GM12864 (cell line): Measurements from ENCODE around the gene UGT1A6.

Experiments
- DNase-seq: peaks from one replicate; pipeline ENCODE4 v3.0.0-alpha.2; 2011; ENCODE audit warnings: low read depth
- H3K4me3 ChIP-seq: 2 replicates; pipeline ENCODE4 v1.5.1; 2011; ENCODE audit warnings: mild to moderate bottlenecking, low read depth, low read length, control low read depth
- CTCF ChIP-seq: IDR thresholded peaks from 2 replicates; pipeline ENCODE4 v1.5.1; 2011; ENCODE audit warnings: low read depth, mild to moderate bottlenecking, moderate library complexity, low read length, control low read depth, inconsistent platforms; ENCODE audit errors: missing control alignments

Gene UGT1A6

GRCh38 chr2:233779722-233780121, 87.0 kb downstream of the UGT1A6 start:
- no peak overlapping the region for H3K4me3 ChIP-seq
- TF ChIP-seq CTCF: no peak
- no peak for DNase-seq

- TF ChIP-seq CTCF: no peak
- no peak for DNase-seq
- no peak overlapping the region for H3K4me3 ChIP-seq
Measured at GRCh38 chr2:233780771-233781170, 88.1 kb downstream of the UGT1A6 start.

- H3K4me3 ChIP-seq: no peak overlapping the region
- TF ChIP-seq CTCF: no peak
- no peak for DNase-seq
Measured at GRCh38 chr2:233789554-233789953, 96.9 kb downstream of the UGT1A6 start.

GRCh38 chr2:233791151-233791882, 98.6 kb downstream of the UGT1A6 start:
- no peak for DNase-seq
- H3K4me3 ChIP-seq: no peak overlapping the region
- TF ChIP-seq CTCF: no peak

GRCh38 chr2:233791883-233792329, 99.2 kb downstream of the UGT1A6 start:
- TF ChIP-seq CTCF: no peak
- H3K4me3 ChIP-seq: no peak overlapping the region
- no peak for DNase-seq

- no peak for TF ChIP-seq CTCF
- DNase-seq: no peak
- H3K4me3 ChIP-seq: no peak overlapping the region
Measured at GRCh38 chr2:233792720-233793119, 100.0 kb downstream of the UGT1A6 start.
